GM18873 (cell line): Measurements from ENCODE around the gene FAM217B.

Experiments used
- ATAC-seq: cut with Tn5 transposase; IDR thresholded peaks from one replicate; pipeline ENCODE4 v1.9.1; 2021; ENCODE audit warnings: mild to moderate bottlenecking, moderate library complexity, moderate number of reproducible peaks; ENCODE audit not compliant: unreplicated experiment, low FRiP score

FAM217B gene

DNA sequence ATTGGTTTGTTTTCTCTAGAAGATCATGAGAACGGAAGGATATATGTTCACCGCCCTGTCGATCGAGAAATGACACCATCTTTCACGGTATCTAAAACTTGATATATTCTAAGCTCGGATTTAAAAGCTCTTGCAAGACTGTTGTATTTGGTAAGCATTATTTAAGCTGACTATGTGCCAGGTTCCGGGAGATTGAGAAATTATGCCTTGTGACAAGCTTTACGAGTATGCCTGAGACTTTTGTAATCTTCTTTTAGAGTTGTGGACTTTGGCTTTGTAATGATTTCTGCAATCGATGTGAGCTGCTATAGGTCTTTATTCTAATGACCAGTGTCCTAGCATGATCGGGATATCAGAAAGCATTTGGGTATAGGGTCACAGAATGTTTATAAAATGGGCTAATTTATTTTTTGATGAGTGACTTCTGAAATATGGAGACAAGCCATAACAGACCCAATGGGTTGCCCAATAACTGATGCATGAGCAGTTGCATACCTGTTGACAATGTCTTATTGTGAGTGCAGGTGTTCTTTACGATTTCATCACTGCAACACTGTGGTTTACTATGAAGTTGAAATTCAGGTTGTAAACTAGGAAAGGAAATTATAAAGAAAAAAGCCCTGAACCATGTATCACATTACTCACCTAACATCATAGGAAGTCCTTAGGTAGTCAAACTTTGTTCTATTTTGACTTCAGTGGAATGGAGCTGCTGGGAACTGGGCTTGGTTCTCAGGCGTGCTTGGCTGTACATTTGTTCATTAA lies 32.0 kb downstream of the FAM217B start:
- ATAC-seq, result no peak

DNA sequence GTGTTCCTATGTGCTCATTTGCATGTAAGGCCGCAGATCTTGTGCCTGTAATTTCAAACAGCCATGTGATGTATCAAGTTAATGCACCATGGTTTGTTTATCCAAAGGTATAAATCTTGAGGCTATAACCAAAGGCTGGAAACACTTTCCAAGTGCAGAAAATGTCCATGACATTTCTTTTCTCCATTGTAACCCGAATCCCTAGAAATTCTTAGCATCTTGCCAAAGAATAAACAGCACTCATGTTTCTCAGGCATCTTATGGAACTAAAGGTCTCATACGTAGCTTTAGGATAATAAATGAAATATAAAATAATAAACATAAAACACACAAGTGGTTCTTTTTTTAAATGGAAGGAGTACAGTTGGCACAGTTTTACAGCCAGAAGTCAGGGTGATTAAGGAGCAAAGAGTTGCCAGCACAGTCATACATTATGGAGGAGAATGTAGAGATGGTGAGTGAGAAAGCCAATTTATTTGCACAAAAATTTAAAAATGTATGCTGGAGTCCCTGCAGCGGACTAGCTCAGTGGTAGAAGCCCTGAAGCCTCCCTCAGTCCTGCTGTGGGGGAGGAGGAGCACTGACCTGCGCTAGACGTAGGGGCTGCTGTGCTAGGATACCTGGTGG lies 36.1 kb downstream of the FAM217B start:
- no peak for ATAC-seq

DNA sequence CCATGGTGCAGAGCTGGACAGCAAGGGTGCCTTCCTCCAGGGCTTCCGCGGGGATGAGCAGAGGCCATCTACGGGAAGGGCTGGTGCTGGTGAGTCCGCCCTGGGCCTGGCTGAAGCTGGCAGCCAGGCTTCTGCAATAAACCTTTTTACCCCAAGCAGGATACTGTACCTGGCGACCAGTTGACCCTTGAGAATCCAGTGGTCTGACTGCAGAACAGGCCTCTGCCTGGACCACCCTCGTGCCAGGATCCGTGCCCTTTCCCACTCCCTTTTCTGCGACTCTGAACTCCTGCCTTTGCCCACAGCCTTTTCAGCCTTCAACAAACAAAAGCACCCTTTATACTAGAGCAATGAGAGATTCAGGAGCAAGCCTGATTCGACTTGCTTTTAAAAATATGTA lies 36.9 kb downstream of the FAM217B start:
- no peak for ATAC-seq

DNA sequence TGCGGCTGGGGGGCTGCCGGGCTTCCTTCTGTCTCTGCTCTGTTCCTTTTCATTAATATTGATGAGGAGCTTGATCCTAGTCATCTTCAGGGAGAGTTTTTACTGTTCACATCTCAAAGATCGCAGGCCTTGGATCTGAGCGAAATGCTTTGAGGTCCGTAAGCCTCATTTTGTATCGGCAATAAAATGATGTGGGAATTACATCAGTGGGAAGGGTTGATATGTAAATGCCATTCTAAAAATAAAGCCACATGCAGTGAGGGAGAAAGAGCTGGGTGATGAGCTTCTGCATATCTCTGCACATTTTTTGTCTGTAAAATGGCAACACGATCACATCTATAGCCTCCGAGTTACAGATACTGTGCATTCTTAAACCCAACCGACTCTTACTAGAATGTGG lies 42.9 kb downstream of the FAM217B start:
- no peak for ATAC-seq

DNA sequence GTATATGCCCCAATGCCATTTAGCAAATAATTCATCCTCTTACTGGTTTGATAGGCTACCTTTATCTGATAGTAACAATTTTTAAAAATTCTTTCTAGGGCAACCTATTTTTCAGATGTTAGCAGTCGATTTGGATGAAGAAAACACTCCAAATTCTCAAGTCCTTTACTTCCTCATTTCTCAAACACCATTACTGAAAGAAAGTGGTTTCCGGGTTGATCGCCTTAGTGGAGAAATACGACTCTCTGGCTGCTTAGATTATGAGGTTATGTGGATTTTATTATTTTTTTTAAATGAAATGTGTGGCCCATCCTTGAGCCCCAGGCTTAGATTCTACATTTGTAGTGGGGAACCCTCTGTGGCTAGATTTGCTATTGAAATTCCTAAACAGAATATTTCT lies 44.4 kb downstream of the FAM217B start:
- no peak for ATAC-seq

DNA sequence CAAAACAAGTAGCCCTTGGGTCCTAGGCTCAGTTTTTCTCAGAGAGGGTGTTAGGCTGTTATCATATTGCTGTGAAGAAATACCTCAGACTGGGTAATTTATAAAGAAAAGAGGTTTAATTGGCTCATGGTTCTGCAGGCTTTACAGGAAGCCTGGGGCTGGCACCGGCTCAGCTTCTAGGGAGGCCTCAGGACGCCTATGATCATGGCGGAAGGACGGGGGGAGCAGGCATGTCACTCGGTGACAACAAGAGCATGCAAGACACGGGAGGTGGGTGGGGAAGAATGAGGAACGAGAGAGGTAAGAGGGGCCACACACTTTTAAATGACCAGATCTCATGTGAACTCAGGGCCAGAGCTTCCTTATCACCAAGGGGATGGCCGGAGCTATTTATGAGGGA lies 45.0 kb downstream of the FAM217B start:
- no peak for ATAC-seq

DNA sequence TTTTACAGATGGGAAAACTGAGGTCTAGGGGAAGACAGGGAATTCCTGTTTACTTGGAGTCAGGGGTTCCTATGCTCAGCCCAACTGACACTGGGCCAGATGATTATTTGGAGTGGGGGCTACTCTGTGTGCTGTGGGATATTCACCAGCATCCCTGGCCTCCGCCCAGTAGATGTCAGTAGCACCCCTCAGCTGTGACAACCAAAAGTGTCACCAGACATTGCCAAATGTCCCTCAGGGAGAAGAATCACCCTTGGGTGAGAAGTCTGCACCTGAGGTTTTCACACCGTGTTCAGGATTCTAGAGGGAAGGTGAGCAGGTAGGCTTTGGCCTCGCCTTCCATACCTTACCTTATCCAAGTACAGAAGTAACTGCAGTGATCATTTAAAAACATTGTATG lies 45.7 kb downstream of the FAM217B start:
- no peak for ATAC-seq

DNA sequence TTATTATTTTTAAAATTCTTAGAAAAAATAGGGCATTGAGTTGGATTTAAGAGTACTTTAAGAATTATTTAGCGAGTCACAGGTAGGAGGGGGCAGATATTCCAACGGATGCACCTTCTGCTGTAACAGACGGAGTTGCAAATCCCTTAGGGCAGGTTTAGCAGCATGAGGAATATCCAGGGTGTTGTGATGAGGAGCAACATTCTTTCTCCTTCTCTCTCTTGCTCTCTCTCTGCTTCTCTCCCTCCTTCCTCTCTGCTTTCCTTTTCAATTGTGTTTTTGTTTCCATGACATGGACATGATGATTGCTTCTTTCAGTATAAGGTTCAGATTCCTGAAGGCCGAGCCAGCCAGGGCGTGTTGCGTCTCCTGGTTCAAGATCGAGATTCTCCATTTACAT lies 46.9 kb downstream of the FAM217B start:
- ATAC-seq, result no peak

DNA sequence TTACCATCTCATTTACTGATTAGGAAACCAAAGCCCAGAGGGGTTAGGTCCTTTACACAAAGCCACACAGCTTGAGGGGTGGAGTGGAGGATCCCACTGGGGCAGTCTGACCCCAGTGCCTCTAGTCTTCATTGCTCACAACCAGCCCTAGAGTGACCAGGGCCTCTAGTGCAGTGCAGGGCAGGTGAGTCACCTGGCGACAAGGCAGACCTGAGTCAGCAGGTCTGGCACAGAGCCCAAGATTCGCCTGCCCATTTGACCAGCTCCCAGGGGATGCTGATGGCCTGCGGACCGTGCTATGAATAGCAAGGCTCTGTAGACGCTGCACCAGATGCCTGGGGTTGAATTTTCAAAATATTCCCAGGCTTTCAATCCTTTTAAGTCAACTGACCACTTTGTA lies 48.0 kb downstream of the FAM217B start:
- no peak for ATAC-seq

DNA sequence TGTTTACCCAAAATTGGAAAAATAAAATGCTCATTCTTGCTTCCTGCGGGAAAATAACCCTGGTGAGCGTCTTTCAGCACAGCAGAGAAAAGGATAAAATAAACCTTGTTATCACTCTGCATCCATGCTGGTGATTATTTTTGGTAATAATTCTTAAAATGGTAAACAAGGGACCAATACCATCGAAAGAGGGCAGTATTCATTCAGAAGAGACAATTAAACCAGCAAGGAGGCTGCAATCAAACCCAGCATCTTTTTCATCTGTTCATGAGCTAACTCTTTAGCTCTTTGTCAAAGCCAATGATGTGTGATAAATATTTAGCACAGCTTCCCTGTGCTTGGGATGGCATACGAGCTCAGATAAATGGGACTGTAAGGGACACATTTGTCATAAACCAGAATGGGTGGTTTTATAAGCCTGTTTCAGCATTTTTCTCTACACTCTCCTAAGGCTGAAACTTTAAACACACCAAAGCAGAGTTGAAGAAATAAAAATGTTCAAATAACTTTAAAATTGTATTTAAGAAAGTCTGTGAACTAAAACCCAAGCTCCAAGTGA lies 52.4 kb downstream of the FAM217B start:
- ATAC-seq, result no peak

DNA sequence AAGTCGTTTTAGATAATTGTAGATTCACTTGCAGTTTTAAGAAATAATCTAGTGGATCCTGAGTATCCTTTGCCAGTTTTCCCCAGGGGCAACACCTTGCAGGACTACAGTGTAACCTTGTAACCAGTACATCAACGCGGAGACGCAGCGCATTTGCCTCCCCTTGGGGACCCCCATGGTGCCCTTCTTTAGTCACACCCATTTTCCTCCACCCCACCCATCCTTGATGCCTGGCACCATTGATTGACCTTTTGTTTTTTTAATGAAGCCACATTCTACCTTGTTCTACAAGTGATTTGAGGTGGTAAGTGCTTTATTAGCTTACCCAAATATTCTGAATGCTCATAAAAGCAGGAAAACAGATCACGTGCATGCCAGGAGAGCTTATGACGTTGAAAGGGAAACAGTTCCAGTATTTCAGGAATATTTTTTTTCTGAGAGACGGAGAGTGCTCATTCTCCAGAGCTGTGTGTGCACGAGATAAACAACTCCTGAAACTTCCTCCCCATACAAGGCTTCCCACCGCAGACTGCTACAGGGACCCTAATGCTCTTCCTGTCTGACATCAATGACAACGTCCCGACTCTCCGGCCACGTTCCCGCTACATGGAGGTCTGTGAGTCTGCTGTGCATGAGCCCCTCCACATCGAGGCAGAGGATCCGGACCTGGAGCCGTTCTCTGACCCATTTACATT lies 53.7 kb downstream of the FAM217B start:
- no peak for ATAC-seq

DNA sequence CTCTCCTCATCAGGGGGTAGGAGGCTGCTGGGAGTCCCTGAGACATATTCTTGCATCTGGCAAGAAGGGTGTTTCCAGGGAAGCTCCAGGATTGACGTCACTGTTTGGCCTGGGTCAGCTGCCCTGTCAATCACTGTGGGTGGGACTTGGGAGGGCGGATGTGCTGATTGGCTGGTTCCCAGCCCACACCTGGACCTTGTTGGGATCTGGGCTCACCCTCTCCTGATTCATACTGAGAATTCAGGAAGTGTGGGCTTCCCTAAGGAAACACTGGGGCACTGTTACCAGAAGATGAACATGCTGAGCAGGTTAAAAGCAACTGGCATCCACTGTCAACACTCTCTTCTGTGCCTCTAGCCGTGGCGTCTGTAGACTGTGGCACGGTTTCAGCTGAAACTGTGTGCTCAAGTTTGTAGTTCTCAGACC lies 54.5 kb downstream of the FAM217B start:
- ATAC-seq, result no peak

DNA sequence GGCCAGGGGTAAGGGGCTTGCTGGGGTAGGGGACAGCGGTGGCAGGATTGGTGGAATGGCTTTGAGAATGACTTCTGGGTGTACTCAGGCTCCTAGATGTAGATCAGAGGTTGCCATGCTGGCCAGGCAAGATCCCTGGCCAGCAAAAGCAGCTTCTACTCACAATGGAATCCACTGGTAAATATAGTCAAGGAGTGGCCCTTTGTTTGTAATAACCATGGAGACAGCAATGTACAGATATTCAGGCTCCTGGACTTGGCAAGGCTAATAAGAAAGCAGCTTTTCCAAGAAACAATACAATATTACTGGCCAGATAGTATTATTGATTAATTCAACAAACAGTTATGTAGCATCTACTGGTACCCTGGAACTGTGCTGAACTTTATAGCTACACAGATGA lies 55.9 kb downstream of the FAM217B start:
- no peak for ATAC-seq

DNA sequence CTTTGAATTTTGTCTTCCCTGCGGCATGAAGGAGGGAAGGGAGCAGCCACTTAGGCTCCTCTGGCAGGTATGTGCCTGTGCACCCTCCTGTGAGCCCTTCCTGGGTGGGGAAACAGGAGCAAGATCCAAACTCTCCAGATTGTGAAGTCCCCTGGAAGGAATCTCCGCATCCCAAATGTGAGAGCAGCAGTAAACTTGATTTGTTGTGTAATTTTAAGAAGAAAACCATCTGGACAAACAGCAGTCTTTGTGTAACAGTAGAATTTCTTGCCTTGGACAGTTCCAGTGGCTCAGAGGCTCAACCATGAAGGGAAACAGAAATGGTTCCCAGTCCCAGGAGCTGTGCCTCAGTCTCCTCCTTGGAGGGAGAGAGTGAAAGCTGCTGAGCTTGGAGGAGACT lies 57.7 kb downstream of the FAM217B start:
- no peak for ATAC-seq
